Upper lobe of left lung (tissue), 6 donors: Measurements from ENCODE around the gene DPP10. TPM values are rescaled to one million over a fixed set of nuclear protein-coding genes. Genes with fewer than 3 reads are reported as not detected.

Experiments used
- ATAC-seq, 2 donors: fragments of 200-7000 bp; cut with Tn5 transposase; one replicate each; pipeline ENCODE4 v1.9.1; 2022; ENCODE audit warnings: mild to moderate bottlenecking in 2 of 2, moderate library complexity in 2 of 2; ENCODE audit not compliant: low FRiP score in 2 of 2
- DNase-seq, 2 donors: peaks; one replicate each; pipeline ENCODE4 v3.0.0-alpha.2; 2019 to 2020
- H3K27ac ChIP-seq, 4 donors: fragments of 200-600 bp; sonication (generic); one replicate each; pipeline ENCODE4 v1.5.1; 2016 to 2019
- H3K27me3 ChIP-seq, 4 donors: fragments of 200-600 bp; sonication (generic); one replicate each; pipeline ENCODE4 v1.5.1; 2017 to 2019
- H3K36me3 ChIP-seq, 4 donors: fragments of 200-600 bp; sonication (generic); one replicate each; pipeline ENCODE4 v1.5.1; 2016 to 2019
- H3K4me1 ChIP-seq, 4 donors: fragments of 200-600 bp; sonication (generic); one replicate each; pipeline ENCODE4 v1.5.1; 2018 to 2019
- H3K4me3 ChIP-seq, 4 donors: fragments of 200-600 bp; sonication (generic); one replicate each; pipeline ENCODE4 v1.5.1; 2017 to 2019; ENCODE audit warnings: mild to moderate bottlenecking in 2 of 4, moderate library complexity in 1 of 4
- H3K9me3 ChIP-seq, 4 donors: fragments of 200-600 bp; sonication (generic); one replicate each; pipeline ENCODE4 v1.5.1; 2018 to 2019
- EP300 ChIP-seq, 4 donors: sonication (generic); formaldehyde crosslinking; IDR thresholded peaks; one replicate each; pipeline ENCODE4 v1.5.1; 2017; ENCODE audit warnings: antibody characterized with exemption in 4 of 4, control low read depth in 2 of 4
- POLR2A ChIP-seq, 4 donors: fragments of 450-650 bp; IDR thresholded peaks; one replicate each; pipeline ENCODE4 v1.5.1; 2016 to 2017; ENCODE audit warnings: antibody characterized with exemption in 4 of 4, mild to moderate bottlenecking in 2 of 4
- POLR2AphosphoS5 ChIP-seq, 2 donors: sonication (generic); formaldehyde crosslinking; IDR thresholded peaks; one replicate each; pipeline ENCODE4 v1.5.1; 2017; ENCODE audit warnings: antibody characterized with exemption in 2 of 2
- WGBS, 2 donors: methylation state at CpG; one replicate each; pipeline ENCODE4 v1.1.5; 2017 to 2018; 5-methylcytosine and 5-hydroxymethylcytosine counted together
- total RNA-seq, 6 donors: library from RNA; depleted of rRNA in 4 of 6; stranded (reverse); fragments of >200 nt in 4 of 6; gene quantifications; one replicate each; pipeline versions ENCODE4 v1.1.0 to v1.2.1, GENCODE V29; 2016 to 2021
- TF ChIP-seq, protein P1 (sequence below), 6 experiments: fragments of 450-650 bp in 4 of 6; fragments of 200-600 bp in 2 of 6; sonication (generic) in 2 of 6; IDR thresholded peaks; one replicate each; pipeline ENCODE4 v1.5.1; 2016 to 2019; ENCODE audit warnings: antibody characterized with exemption in 6 of 6
- donor health status: DM: no; HTN: no; CAD: no; lungs with moderate emphysema.
- donor health status: DM: no; HTN: yes; CAD: no; lungs with severe emphysema.

The DPP10 gene
- total RNA-seq, 6 donors from 2014 or later, result 0.46 to 1.7 (median 0.77) TPM; not detected in 2

DNA sequence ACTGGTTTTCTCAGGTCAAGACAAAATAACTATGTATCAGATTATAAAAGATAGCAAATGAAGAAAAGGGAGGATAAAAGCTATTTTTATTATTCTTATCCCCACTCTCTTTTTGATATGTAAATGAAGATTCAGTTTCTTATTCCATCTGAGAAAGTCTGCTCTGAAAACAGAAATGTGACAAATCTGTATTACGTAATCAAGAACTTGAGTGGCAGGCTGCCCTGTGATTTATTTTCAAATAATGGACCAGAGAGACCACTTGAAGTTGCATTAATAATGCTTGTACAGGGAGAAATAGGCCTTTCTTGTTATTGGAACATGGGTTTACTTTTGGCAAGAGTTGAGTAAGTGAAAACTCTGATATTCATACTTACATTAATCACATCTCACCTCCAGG, 727.4 kb downstream of the DPP10 start:
- 70 to 85% methylated on average over 1 of the region's 1 CpG for WGBS, 2 donors
- Histone ChIP-seq H3K36me3 (no peaks in the 10 kb centered on the region), H3K27ac (no peak overlapping the region), H3K4me1 (no peaks in the 10 kb centered on the region), H3K27me3 (no peaks in the 10 kb centered on the region), H3K4me3 (no peak overlapping the region), H3K9me3 (no peaks in the 10 kb centered on the region)
- TF ChIP-seq POLR2A (IDR thresholded peaks at IDR 0.05) (no peak), EP300 (IDR thresholded peaks at IDR 0.05) (no peak), POLR2AphosphoS5 (IDR thresholded peaks at IDR 0.05) (no peak)
- TF ChIP-seq, protein P1, sequence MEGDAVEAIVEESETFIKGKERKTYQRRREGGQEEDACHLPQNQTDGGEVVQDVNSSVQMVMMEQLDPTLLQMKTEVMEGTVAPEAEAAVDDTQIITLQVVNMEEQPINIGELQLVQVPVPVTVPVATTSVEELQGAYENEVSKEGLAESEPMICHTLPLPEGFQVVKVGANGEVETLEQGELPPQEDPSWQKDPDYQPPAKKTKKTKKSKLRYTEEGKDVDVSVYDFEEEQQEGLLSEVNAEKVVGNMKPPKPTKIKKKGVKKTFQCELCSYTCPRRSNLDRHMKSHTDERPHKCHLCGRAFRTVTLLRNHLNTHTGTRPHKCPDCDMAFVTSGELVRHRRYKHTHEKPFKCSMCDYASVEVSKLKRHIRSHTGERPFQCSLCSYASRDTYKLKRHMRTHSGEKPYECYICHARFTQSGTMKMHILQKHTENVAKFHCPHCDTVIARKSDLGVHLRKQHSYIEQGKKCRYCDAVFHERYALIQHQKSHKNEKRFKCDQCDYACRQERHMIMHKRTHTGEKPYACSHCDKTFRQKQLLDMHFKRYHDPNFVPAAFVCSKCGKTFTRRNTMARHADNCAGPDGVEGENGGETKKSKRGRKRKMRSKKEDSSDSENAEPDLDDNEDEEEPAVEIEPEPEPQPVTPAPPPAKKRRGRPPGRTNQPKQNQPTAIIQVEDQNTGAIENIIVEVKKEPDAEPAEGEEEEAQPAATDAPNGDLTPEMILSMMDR (IDR thresholded peaks at IDR 0.05), result no peak
- ATAC-seq (no peak), DNase-seq (no peak)

DNA sequence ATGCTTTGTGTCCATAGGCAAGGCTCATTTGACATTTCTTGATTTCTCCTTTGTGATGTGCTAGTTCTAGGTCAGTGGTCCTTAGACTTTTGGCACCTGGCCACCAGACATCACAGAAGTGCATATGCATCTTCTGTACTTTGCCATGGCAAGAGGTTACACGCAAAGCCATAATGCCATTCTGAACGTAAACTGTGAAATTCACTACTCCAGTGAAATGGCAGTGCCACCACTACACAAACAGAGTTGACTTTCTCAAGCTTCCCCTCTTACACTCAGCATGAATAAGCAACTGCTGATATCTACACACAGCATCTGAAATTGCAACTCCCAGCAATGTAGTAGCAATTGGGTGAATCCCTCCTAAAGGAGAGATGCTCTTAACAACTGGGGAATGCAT, 729.3 kb downstream of the DPP10 start:
- H3K9me3 ChIP-seq, result no peaks in the 10 kb centered on the region
- H3K4me3 ChIP-seq, result no peak overlapping the region
- H3K27ac ChIP-seq, result no peak overlapping the region
- H3K36me3 ChIP-seq, result no peaks in the 10 kb centered on the region
- H3K27me3 ChIP-seq, result no peaks in the 10 kb centered on the region
- ATAC-seq, result no peak
- H3K4me1 ChIP-seq, result no peaks in the 10 kb centered on the region
- no peak for DNase-seq
- 91 to 92% methylated on average over 2 of the region's 2 CpGs for WGBS, 2 donors
- TF ChIP-seq EP300 (IDR thresholded peaks at IDR 0.05), result no peak
- no peak for TF ChIP-seq POLR2A (IDR thresholded peaks at IDR 0.05)
- no peak for TF ChIP-seq POLR2AphosphoS5 (IDR thresholded peaks at IDR 0.05)
- TF ChIP-seq, protein P1 (IDR thresholded peaks at IDR 0.05), result no peak

DNA sequence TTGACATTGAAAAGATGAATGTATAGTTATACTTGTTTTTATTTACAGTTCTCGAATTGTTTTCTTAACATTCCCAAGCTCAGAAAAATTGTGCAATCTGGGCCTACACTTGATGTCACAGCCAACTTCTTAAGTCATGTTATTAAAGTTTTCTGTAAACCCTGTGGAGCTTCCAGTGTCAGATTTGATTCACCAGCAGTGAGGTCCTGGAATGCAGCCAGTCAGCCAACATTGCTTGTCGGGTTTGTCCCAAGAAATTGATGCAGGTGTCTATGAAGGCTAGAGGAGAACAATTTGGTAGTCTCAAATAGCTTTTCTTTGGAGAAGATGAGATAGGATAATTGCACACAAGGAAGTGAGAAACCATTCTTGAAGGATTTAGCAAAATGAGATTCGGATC, 732.2 kb downstream of the DPP10 start:
- Histone ChIP-seq H3K27ac (no peak overlapping the region), H3K4me3 (no peak overlapping the region), H3K4me1 (no peaks in the 10 kb centered on the region), H3K9me3 (no peaks in the 10 kb centered on the region), H3K27me3 (no peaks in the 10 kb centered on the region), H3K36me3 (no peaks in the 10 kb centered on the region)
- TF ChIP-seq POLR2A (IDR thresholded peaks at IDR 0.05) (no peak), EP300 (IDR thresholded peaks at IDR 0.05) (no peak), POLR2AphosphoS5 (IDR thresholded peaks at IDR 0.05) (no peak)
- TF ChIP-seq, protein P1 (IDR thresholded peaks at IDR 0.05), result no peak
- DNase-seq (no peak), ATAC-seq (no peak)
- WGBS, 2 donors, result 65% methylated on average over 3 of the region's 3 CpGs

DNA sequence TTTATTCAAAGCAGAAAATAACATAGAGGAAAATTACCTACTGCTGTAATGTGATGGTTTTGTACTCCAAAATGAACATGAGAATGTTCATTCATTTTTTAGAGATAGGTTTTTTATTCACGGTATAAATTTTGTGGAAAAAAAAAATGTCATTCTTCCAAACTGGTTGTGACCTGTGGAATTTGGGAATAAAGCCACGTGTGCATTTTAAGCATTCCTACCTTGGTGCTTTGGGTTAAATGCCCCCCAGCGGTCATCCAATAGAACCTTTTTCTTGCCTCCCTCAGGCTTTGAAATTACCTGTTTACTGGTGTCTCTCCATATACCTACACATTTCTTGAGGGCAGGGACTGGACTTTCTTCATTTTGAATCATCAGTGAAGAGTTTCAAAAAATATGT, 740.7 kb downstream of the DPP10 start:
- H3K4me3 ChIP-seq, result no peak overlapping the region
- TF ChIP-seq EP300 (IDR thresholded peaks at IDR 0.05), result no peak
- TF ChIP-seq POLR2A (IDR thresholded peaks at IDR 0.05), result no peak
- no peak for TF ChIP-seq POLR2AphosphoS5 (IDR thresholded peaks at IDR 0.05)
- TF ChIP-seq, protein P1 (IDR thresholded peaks at IDR 0.05), result no peak
- DNase-seq, result no peak
- H3K27ac ChIP-seq, result no peak overlapping the region
- 34 to 39% methylated on average over 3 of the region's 3 CpGs for WGBS, 2 donors
- H3K4me1 ChIP-seq, result no peaks in the 10 kb centered on the region
- no peaks in the 10 kb centered on the region for H3K9me3 ChIP-seq
- H3K27me3 ChIP-seq, result no peaks in the 10 kb centered on the region
- no peak for ATAC-seq
- no peaks in the 10 kb centered on the region for H3K36me3 ChIP-seq

DNA sequence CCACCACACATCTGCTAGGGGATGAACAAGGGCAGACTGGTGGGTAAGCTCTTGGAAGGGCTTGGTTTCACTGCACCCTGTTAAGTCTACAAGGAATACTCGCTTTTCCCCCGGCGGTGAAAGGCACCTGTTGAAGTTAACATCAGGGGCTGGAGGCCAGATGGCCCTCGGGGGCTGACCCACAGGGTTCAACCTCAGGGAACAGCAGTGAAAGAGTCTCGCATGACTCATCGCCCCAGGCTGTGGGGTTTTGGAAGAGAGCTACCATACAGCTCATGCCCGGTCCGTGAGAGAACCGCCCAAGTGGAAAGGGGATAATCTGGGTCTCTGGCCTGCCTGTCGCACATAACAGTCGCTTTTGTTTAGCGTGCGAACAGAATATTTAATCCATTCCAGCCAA, 748.0 kb downstream of the DPP10 start:
- no peak overlapping the region for H3K27ac ChIP-seq
- WGBS, 2 donors, result 95% methylated on average over 13 of the region's 13 CpGs
- no peaks in the 10 kb centered on the region for H3K27me3 ChIP-seq
- H3K36me3 ChIP-seq, result no peaks in the 10 kb centered on the region
- no peak overlapping the region for H3K4me3 ChIP-seq
- TF ChIP-seq EP300 (IDR thresholded peaks at IDR 0.05), result no peak
- TF ChIP-seq POLR2AphosphoS5 (IDR thresholded peaks at IDR 0.05), result no peak
- TF ChIP-seq, protein P1 (IDR thresholded peaks at IDR 0.05), result no peak
- TF ChIP-seq POLR2A (IDR thresholded peaks at IDR 0.05), result no peak
- no peak for DNase-seq
- ATAC-seq, result no peak
- no peaks in the 10 kb centered on the region for H3K9me3 ChIP-seq
- no peaks in the 10 kb centered on the region for H3K4me1 ChIP-seq
